Neural progenitor cell (in vitro differentiated cells): ENCODE measurements around the gene SYTL2. TPM values are rescaled to one million over a fixed set of nuclear protein-coding genes. Genes with fewer than 3 reads are reported as not detected.

ENCODE experiments used
- DNase-seq: peaks from one replicate; pipeline ENCODE4 v3.0.0-alpha.2; 2016; ENCODE audit warnings: low spot score
- H2AFZ ChIP-seq: fragments of 200-600 bp; sonication (generic); replicated peaks from 2 replicates; pipeline ENCODE4 v1.6.1; 2016; ENCODE audit warnings: antibody characterized with exemption
- H3F3A ChIP-seq: fragments of 200-600 bp; sonication (generic); 2 replicates; pipeline ENCODE4 v1.6.1; 2016; ENCODE audit warnings: antibody characterized with exemption, low read depth
- H3K27ac ChIP-seq: fragments of 200-600 bp; sonication (generic); 2 replicates; pipeline ENCODE4 v1.5.1; 2016; ENCODE audit warnings: mild to moderate bottlenecking
- H3K27me3 ChIP-seq: fragments of 200-600 bp; sonication (generic); 2 replicates; pipeline ENCODE4 v1.6.1; 2016; ENCODE audit warnings: mild to moderate bottlenecking, moderate library complexity
- H3K36me3 ChIP-seq: fragments of 200-600 bp; sonication (generic); 2 replicates; pipeline ENCODE4 v1.5.1; 2016
- H3K4me1 ChIP-seq: fragments of 200-600 bp; sonication (generic); 2 replicates; pipeline ENCODE4 v1.6.1; 2016; ENCODE audit warnings: mixed run types
- H3K4me2 ChIP-seq: fragments of 200-600 bp; sonication (generic); 2 replicates; pipeline ENCODE4 v1.6.1; 2016
- H3K4me3 ChIP-seq: fragments of 200-600 bp; sonication (generic); 2 replicates; pipeline ENCODE4 v1.5.1; 2016
- H3K79me2 ChIP-seq: fragments of 200-600 bp; sonication (generic); 2 replicates; pipeline ENCODE4 v1.6.1; 2016; ENCODE audit warnings: low read depth
- H3K9ac ChIP-seq: fragments of 200-600 bp; sonication (generic); 2 replicates; pipeline ENCODE4 v1.6.1; 2016
- H3K9me3 ChIP-seq: fragments of 200-600 bp; sonication (generic); 2 replicates; pipeline ENCODE4 v1.5.1; 2016; ENCODE audit warnings: low read depth
- H4K20me1 ChIP-seq: fragments of 200-600 bp; sonication (generic); 2 replicates; pipeline ENCODE4 v1.6.1; 2016; ENCODE audit warnings: low read depth
- H3K27ac Mint-ChIP-seq: 3 replicates; pipeline ENCODE4 v1.8.0; 2021; ENCODE audit warnings: mixed read lengths
- H3K27me3 Mint-ChIP-seq: 2 replicates; pipeline ENCODE4 v1.8.0; 2022; ENCODE audit warnings: low read depth, mild to moderate bottlenecking, inconsistent platforms, moderate library complexity, mixed read lengths; ENCODE audit not compliant: insufficient read depth
- H3K36me3 Mint-ChIP-seq: 3 replicates; pipeline ENCODE4 v1.8.0; 2021; ENCODE audit warnings: mixed read lengths
- H3K4me1 Mint-ChIP-seq: 3 replicates; pipeline ENCODE4 v1.8.0; 2021; ENCODE audit warnings: mixed read lengths
- H3K4me3 Mint-ChIP-seq: 3 replicates; pipeline ENCODE4 v1.8.0; 2021; ENCODE audit warnings: mild to moderate bottlenecking, moderate library complexity, mixed read lengths
- H3K9me3 Mint-ChIP-seq: 3 replicates; pipeline ENCODE4 v1.8.0; 2020; ENCODE audit warnings: mixed read lengths
- EZH2 ChIP-seq: fragments of 200-600 bp; sonication (generic); IDR thresholded peaks from 2 replicates; pipeline ENCODE4 v1.6.1; 2017; ENCODE audit warnings: antibody characterized with exemption, mild to moderate bottlenecking, moderate library complexity
- EZH2phosphoT487 ChIP-seq: fragments of 200-600 bp; sonication (generic); IDR thresholded peaks from 2 replicates; pipeline ENCODE4 v1.6.1; 2017; ENCODE audit warnings: antibody characterized with exemption
- total RNA-seq: library from RNA; depleted of rRNA; stranded (reverse); fragments of >200 nt; gene quantifications from 2 replicates; pipeline ENCODE4 v1.2.3, GENCODE V29; 2015; ENCODE audit warnings: low replicate concordance
- TF ChIP-seq, protein P1 (sequence below): fragments of 200-600 bp; sonication (generic); IDR thresholded peaks from 2 replicates; pipeline ENCODE4 v1.5.1; 2017; ENCODE audit warnings: antibody characterized with exemption, mild to moderate bottlenecking

Gene SYTL2
- total RNA-seq, 1 donor from 2014 or later: 34.1 TPM

DNA sequence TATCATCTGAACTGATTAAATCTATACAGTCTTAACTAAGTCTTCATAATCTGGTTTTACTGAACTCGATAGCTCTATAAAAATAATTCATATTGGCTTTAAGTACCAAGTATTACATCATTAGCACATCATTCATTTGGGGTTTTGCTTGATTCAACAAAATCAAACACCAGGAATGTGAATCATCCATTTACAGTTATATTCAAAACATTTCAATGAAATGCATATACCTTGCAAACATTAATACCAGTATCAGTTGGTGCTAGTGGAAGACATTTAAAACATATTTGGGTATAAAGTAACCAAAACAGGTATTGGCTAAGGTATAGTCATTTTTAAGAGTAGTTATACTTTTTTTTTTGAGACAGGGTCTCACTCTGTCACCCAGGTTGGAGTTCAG lies 112.7 kb downstream of the SYTL2 start:
- TF ChIP-seq EZH2 (no peak), EZH2phosphoT487 (no peak)
- TF ChIP-seq, protein P1, sequence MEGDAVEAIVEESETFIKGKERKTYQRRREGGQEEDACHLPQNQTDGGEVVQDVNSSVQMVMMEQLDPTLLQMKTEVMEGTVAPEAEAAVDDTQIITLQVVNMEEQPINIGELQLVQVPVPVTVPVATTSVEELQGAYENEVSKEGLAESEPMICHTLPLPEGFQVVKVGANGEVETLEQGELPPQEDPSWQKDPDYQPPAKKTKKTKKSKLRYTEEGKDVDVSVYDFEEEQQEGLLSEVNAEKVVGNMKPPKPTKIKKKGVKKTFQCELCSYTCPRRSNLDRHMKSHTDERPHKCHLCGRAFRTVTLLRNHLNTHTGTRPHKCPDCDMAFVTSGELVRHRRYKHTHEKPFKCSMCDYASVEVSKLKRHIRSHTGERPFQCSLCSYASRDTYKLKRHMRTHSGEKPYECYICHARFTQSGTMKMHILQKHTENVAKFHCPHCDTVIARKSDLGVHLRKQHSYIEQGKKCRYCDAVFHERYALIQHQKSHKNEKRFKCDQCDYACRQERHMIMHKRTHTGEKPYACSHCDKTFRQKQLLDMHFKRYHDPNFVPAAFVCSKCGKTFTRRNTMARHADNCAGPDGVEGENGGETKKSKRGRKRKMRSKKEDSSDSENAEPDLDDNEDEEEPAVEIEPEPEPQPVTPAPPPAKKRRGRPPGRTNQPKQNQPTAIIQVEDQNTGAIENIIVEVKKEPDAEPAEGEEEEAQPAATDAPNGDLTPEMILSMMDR: no peak
- H4K20me1 ChIP-seq: no peaks in the 10 kb centered on the region

GRCh38 chr11:85697747-85698146 lies 113.2 kb downstream of the SYTL2 start:
- Mint-ChIP-seq H3K4me3 (no peak overlapping the region), H3K27me3 (no peaks in the 10 kb centered on the region), H3K27ac (no peak overlapping the region), H3K36me3 (no peaks in the 10 kb centered on the region), H3K9me3 (no peaks in the 10 kb centered on the region), H3K4me1 (no peaks in the 10 kb centered on the region)
- Histone ChIP-seq H2AFZ (no peak overlapping the region), H3K79me2 (no peaks in the 10 kb centered on the region), H3K27ac (no peak overlapping the region), H3K4me2 (no peak overlapping the region), H3K9ac (no peak overlapping the region), H3K4me1 (no peaks in the 10 kb centered on the region), H4K20me1 (no peaks in the 10 kb centered on the region), H3K9me3 (no peaks in the 10 kb centered on the region), H3F3A (no peaks in the 10 kb centered on the region), H3K4me3 (no peak overlapping the region), H3K36me3 (no peaks in the 10 kb centered on the region), H3K27me3 (no peaks in the 10 kb centered on the region)
- no peak for TF ChIP-seq EZH2phosphoT487
- TF ChIP-seq EZH2: no peak
- TF ChIP-seq, protein P1: no peak
- no peak for DNase-seq

More for the DNA sequence above, 112.7 kb downstream of the SYTL2 start:
- Mint-ChIP-seq H3K9me3 (no peaks in the 10 kb centered on the region), H3K36me3 (no peaks in the 10 kb centered on the region), H3K27me3 (no peaks in the 10 kb centered on the region), H3K27ac (no peak overlapping the region), H3K4me1 (no peaks in the 10 kb centered on the region), H3K4me3 (no peak overlapping the region)
- no peak overlapping the region for H3K4me2 ChIP-seq
- H3K27me3 ChIP-seq: no peaks in the 10 kb centered on the region
- H3K4me3 ChIP-seq: no peak overlapping the region
- H3K27ac ChIP-seq: no peak overlapping the region
- no peak overlapping the region for H2AFZ ChIP-seq
- H3K9ac ChIP-seq: no peak overlapping the region
- DNase-seq: no peak
- no peaks in the 10 kb centered on the region for H3F3A ChIP-seq
- no peaks in the 10 kb centered on the region for H3K4me1 ChIP-seq
- H3K79me2 ChIP-seq: no peaks in the 10 kb centered on the region
- no peaks in the 10 kb centered on the region for H3K36me3 ChIP-seq
- no peaks in the 10 kb centered on the region for H3K9me3 ChIP-seq

DNA sequence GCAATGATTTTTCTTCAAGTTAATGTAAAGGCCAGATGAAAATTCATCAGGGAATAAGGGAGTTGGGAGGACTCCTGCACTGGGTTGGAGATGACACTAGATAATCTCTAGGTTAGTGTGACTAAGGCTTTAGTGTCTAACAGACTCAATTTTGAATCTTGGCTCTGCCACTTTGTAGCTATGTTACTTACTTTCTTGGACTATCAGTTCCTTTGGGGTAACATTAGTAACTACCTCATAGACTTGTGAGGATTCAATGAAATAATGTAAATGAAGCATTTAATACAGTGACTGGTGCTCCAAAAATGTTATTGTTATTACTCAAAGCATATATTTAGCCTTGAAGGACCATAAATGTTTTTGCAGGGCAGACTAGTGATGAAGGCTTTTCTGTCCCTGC lies 115.4 kb downstream of the SYTL2 start:
- Mint-ChIP-seq H3K36me3 (no peaks in the 10 kb centered on the region), H3K4me1 (no peaks in the 10 kb centered on the region), H3K9me3 (no peaks in the 10 kb centered on the region), H3K27me3 (no peaks in the 10 kb centered on the region), H3K4me3 (no peak overlapping the region), H3K27ac (no peak overlapping the region)
- DNase-seq: no peak
- Histone ChIP-seq H3K27me3 (no peaks in the 10 kb centered on the region), H3K9me3 (no peaks in the 10 kb centered on the region), H3K36me3 (no peaks in the 10 kb centered on the region), H2AFZ (no peak overlapping the region), H3K4me1 (no peaks in the 10 kb centered on the region), H3K27ac (no peak overlapping the region), H4K20me1 (no peaks in the 10 kb centered on the region), H3F3A (no peaks in the 10 kb centered on the region), H3K4me2 (no peak overlapping the region), H3K9ac (no peak overlapping the region), H3K79me2 (no peaks in the 10 kb centered on the region), H3K4me3 (no peak overlapping the region)
- TF ChIP-seq EZH2 (no peak), EZH2phosphoT487 (no peak)
- TF ChIP-seq, protein P1: no peak
